ENCODE measurements around the gene CCDC88B. TPM values are rescaled to one million over a fixed set of nuclear protein-coding genes. Genes with fewer than 3 reads are reported as not detected.

CCDC88B gene
- total RNA-seq, 1 experiment from 2014 or later, result 17.1 TPM

- ATAC-seq, result no peak
- BruUV-seq (replicated peaks), result no TSS peak
- POLR2A ChIA-PET, result no interaction called here
- DNase-seq (ENCODE audit: low read depth, low spot score), result no peak
- Histone ChIP-seq H3K27ac (ENCODE audit: low read length) (no peak overlapping the region), H3K4me1 (ENCODE audit: control insufficient read depth, insufficient read depth, low read length) (peaks cover 22% of the 10 kb centered on the region), H3K36me3 (ENCODE audit: control insufficient read depth, insufficient read depth, low read length) (no peaks in the 10 kb centered on the region), H3K9me3 (ENCODE audit: control insufficient read depth, insufficient read depth, low read depth, low read length) (no peaks in the 10 kb centered on the region), H3K27me3 (ENCODE audit: control insufficient read depth, insufficient read depth, low read length) (no peaks in the 10 kb centered on the region), H3K4me3 (ENCODE audit: low read depth in 2 of 2, low read length in 2 of 2) (no peak overlapping the region)
- CTCF ChIA-PET, result interaction anchor here (0.5 to 1.3 kb wide), 4 partner anchors 8 to 66 kb away, joined by 6 read pairs; no protein-coding TSS in a partner anchor
- TF ChIP-seq POLR2AphosphoS5 (IDR thresholded peaks at IDR 0.05; ENCODE audit: low read depth, low read length) (no peak), SIN3A (IDR thresholded peaks at IDR 0.05; ENCODE audit: borderline replicate concordance, insufficient read depth, low read depth, low read length) (no peak)
- intact Hi-C loops (cut with micrococcal nuclease; ENCODE audit: unreplicated experiment), result no loop called here
- in situ Hi-C loops (cut with HindIII; ENCODE audit: low pct_unique_long_range_greater_than_20kb, low sequenced_read_pairs), result no loop called here
Observed at GRCh38 chr11:64348383-64349024, 8.5 kb downstream of the CCDC88B start.

DNA sequence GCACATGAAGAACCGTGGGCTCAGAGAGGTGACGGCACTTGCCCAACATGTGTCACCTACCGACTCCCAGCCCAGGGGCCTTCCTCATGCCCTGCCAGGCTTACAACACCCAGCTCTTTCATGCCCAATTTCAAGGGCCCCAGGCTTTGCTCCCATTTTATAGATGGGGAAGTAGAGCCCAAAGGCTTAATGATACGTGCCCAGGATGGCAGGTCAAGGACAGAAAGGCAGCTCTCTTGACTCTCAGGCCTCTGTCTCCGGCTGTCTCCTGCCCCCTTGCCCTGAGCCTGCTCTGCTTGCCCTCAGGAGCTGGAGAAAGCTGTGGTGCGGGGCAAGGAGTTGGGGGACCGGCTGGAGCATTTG lies 9.0 kb downstream of the CCDC88B start:
- in situ Hi-C loops (cut with HindIII; ENCODE audit: low pct_unique_long_range_greater_than_20kb, low sequenced_read_pairs) (no loop called here), intact Hi-C loops (cut with micrococcal nuclease; ENCODE audit: unreplicated experiment) (no loop called here)
- Histone ChIP-seq H3K9me3 (ENCODE audit: control insufficient read depth, insufficient read depth, low read depth, low read length) (no peaks in the 10 kb centered on the region), H3K36me3 (ENCODE audit: control insufficient read depth, insufficient read depth, low read length) (no peaks in the 10 kb centered on the region), H3K4me1 (ENCODE audit: control insufficient read depth, insufficient read depth, low read length) (peaks cover 21% of the 10 kb centered on the region), H3K27me3 (ENCODE audit: control insufficient read depth, insufficient read depth, low read length) (no peaks in the 10 kb centered on the region), H3K4me3 (ENCODE audit: low read depth in 2 of 2, low read length in 2 of 2) (no peak overlapping the region), H3K27ac (ENCODE audit: low read length) (no peak overlapping the region)
- TF ChIP-seq TCF7L2 (IDR thresholded peaks at IDR 0.05; ENCODE audit: low read depth, low read length), result no peak
- no TSS peak for BruUV-seq (replicated peaks)
- ChIA-PET POLR2A (no interaction called here), CTCF (interaction anchor here (0.5 to 1.3 kb wide), 3 partner anchors 17 to 67 kb away, joined by 3 to 6 read pairs (median 6); no protein-coding TSS in a partner anchor)
- DNase-seq (ENCODE audit: low read depth, low spot score) (no peak), ATAC-seq (no peak)

DNA sequence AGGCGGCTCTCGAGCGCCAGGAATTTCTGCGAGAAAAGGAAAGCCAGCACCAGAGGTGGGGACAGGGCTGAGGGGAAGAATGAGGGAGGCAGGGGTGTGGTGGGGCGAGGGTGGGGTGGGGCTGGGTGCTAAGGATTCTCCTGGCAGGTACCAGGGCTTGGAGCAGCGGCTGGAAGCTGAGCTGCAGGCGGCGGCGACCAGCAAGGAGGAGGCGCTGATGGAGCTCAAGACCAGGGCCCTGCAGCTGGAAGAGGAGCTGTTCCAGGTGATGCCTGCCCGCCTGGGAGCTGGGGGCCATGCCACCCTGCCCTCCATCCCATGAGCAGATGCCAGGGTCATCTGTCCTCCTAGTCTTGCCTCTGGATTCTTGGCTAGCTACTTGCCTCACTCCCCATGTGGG lies 9.4 kb downstream of the CCDC88B start:
- DNase-seq (ENCODE audit: low read depth, low spot score), result no peak
- no peaks in the 10 kb centered on the region for H3K36me3 ChIP-seq (ENCODE audit: control insufficient read depth, insufficient read depth, low read length)
- ChIA-PET CTCF (interaction anchor here (0.5 to 1.3 kb wide), 3 partner anchors 18 to 67 kb away, joined by 3 to 6 read pairs (median 6); no protein-coding TSS in a partner anchor), POLR2A (no interaction called here)
- no peaks in the 10 kb centered on the region for H3K9me3 ChIP-seq (ENCODE audit: control insufficient read depth, insufficient read depth, low read depth, low read length)
- H3K4me3 ChIP-seq (ENCODE audit: low read depth in 2 of 2, low read length in 2 of 2), result no peak overlapping the region
- in situ Hi-C loops (cut with HindIII; ENCODE audit: low pct_unique_long_range_greater_than_20kb, low sequenced_read_pairs), result no loop called here
- no peaks in the 10 kb centered on the region for H3K27me3 ChIP-seq (ENCODE audit: control insufficient read depth, insufficient read depth, low read length)
- intact Hi-C loops (cut with micrococcal nuclease; ENCODE audit: unreplicated experiment), result no loop called here
- H3K27ac ChIP-seq (ENCODE audit: low read length), result no peak overlapping the region
- TF ChIP-seq, protein P1, sequence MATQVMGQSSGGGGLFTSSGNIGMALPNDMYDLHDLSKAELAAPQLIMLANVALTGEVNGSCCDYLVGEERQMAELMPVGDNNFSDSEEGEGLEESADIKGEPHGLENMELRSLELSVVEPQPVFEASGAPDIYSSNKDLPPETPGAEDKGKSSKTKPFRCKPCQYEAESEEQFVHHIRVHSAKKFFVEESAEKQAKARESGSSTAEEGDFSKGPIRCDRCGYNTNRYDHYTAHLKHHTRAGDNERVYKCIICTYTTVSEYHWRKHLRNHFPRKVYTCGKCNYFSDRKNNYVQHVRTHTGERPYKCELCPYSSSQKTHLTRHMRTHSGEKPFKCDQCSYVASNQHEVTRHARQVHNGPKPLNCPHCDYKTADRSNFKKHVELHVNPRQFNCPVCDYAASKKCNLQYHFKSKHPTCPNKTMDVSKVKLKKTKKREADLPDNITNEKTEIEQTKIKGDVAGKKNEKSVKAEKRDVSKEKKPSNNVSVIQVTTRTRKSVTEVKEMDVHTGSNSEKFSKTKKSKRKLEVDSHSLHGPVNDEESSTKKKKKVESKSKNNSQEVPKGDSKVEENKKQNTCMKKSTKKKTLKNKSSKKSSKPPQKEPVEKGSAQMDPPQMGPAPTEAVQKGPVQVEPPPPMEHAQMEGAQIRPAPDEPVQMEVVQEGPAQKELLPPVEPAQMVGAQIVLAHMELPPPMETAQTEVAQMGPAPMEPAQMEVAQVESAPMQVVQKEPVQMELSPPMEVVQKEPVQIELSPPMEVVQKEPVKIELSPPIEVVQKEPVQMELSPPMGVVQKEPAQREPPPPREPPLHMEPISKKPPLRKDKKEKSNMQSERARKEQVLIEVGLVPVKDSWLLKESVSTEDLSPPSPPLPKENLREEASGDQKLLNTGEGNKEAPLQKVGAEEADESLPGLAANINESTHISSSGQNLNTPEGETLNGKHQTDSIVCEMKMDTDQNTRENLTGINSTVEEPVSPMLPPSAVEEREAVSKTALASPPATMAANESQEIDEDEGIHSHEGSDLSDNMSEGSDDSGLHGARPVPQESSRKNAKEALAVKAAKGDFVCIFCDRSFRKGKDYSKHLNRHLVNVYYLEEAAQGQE (IDR thresholded peaks at IDR 0.05; ENCODE audit: insufficient read depth in 1 of 2, low read depth in 2 of 2, low read length in 1 of 2), result no peak
- TF ChIP-seq SIN3A (IDR thresholded peaks at IDR 0.05; ENCODE audit: borderline replicate concordance, insufficient read depth, low read depth, low read length) (no peak), POLR2AphosphoS5 (IDR thresholded peaks at IDR 0.05; ENCODE audit: low read depth, low read length) (no peak), TCF7L2 (IDR thresholded peaks at IDR 0.05; ENCODE audit: low read depth, low read length) (no peak)
- TF ChIP-seq, protein P2, sequence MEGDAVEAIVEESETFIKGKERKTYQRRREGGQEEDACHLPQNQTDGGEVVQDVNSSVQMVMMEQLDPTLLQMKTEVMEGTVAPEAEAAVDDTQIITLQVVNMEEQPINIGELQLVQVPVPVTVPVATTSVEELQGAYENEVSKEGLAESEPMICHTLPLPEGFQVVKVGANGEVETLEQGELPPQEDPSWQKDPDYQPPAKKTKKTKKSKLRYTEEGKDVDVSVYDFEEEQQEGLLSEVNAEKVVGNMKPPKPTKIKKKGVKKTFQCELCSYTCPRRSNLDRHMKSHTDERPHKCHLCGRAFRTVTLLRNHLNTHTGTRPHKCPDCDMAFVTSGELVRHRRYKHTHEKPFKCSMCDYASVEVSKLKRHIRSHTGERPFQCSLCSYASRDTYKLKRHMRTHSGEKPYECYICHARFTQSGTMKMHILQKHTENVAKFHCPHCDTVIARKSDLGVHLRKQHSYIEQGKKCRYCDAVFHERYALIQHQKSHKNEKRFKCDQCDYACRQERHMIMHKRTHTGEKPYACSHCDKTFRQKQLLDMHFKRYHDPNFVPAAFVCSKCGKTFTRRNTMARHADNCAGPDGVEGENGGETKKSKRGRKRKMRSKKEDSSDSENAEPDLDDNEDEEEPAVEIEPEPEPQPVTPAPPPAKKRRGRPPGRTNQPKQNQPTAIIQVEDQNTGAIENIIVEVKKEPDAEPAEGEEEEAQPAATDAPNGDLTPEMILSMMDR (IDR thresholded peaks at IDR 0.05), result no peak
- ATAC-seq, result no peak
- peaks cover 23% of the 10 kb centered on the region for H3K4me1 ChIP-seq (ENCODE audit: control insufficient read depth, insufficient read depth, low read length)
- BruUV-seq (replicated peaks), result no TSS peak

Measured in Panc1 (cell line).